HG02678 (cell line): ENCODE results near the gene GNB1.
A peak's percentile ranks its signal among the peaks of the same experiment; 100 is the strongest.
"Not testable (repeated sequence)": the region's sequence is repeated elsewhere in the genome, so short reads cannot be mapped to it uniquely, and the experiment has no call there.

Experiments used
- ATAC-seq: cut with Tn5 transposase; IDR thresholded peaks from one replicate; pipeline ENCODE4 v1.9.1; 2021; ENCODE audit warnings: mild to moderate bottlenecking, moderate library complexity; ENCODE audit not compliant: unreplicated experiment

Gene GNB1

DNA sequence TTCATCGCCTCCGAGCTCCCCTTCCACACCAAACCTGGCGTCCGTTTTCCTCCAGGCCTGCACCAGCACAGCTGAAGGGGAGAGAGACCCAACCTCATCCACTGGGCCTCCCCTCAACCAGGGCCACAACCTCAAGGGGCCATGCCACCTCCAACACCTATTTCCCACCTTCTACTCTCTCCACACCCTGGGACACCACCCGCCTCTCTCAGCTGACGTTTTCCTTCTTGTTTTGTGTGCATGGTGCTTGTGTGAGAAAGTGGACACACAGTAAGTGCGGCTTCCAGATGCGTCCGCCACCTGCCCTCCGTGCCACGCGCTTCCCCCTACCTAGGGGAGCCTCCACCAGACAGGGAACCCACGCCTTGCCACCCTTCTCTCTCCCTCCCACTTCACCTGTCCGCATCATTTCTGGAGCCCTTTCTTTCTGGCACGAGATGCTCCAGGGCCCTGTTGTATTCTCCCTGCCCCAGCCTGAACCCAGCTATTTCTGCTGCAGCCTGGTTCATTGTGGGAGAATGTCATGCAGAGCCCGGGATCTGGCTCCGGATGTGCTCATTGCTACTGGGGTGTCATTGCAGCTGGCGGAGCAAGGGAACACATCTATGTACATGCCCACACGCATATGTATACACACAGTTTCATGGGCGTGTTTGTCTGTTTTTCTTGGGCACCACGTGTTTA lies 1.3 kb upstream of the GNB1 start:
- ATAC-seq: no peak

DNA sequence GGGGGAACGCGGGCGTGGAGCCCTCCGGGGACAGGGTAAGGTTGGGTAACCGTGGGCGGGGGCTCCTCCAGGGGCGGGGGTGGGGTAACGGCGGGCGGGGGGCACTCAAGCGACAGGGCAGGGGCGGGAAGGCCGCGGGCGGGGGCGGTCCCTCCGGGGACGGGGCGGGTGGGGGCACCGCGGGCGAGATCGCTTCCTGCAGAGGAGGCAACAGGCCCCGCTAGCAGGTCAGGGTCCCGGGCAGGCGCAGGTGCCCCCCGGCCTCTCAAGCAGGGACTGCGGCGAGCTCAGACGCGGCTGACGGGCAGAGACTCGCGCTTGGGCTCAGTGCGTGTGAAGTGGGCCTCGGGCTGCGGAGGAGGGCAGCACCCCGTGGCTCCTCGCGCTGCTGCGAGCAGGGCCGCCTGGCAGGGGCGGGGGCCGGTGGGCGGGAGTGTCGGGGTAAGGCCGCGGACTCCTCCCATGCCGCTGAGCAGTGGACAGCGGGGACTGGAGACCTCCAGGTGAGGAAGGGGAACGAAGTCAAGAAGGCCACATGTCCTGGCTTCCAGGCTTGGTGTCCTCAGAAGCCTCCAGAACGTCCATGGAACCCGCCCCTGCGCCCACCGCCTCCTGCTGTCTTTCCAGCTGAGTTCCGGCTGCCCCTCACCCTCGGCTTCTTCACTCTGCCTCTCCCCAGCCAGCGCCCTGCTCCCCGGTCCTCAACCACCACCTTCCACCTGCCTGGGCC lies 627 bp upstream of the GNB1 start:
- ATAC-seq: peak; percentile 18

DNA sequence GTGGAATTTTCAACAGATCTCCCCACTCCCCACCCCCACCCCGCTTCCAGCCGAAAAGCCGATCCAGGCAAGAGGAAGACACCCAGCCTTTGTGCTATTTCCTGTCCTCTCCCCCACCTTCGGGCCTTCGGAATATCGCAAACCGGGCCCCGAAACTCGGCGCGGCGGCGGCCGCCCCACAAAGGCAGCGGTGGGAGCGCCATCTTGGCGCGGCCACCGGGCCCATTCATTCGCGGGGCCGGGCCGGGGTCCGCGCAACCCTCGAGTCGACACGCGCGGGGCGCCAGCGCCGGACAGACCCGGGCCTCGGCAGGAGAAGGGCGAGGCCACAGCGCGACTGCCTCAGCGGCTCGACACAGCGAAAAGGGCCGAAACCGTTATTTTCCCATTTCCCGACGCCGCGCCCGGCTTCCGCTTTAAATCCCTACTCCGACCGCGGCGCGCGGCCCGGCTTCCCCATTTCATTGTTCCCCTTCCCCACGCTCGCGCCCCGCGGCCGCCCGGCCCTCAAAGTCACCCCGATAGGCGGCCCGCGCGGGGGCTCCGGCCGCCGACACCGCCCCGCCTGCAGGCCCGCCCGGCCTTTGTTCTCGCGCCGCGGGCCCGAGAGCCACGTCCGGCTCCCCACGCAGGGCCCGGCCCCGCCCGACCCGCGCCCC lies 911 bp downstream of the GNB1 start:
- peak; percentile 30 for ATAC-seq

DNA sequence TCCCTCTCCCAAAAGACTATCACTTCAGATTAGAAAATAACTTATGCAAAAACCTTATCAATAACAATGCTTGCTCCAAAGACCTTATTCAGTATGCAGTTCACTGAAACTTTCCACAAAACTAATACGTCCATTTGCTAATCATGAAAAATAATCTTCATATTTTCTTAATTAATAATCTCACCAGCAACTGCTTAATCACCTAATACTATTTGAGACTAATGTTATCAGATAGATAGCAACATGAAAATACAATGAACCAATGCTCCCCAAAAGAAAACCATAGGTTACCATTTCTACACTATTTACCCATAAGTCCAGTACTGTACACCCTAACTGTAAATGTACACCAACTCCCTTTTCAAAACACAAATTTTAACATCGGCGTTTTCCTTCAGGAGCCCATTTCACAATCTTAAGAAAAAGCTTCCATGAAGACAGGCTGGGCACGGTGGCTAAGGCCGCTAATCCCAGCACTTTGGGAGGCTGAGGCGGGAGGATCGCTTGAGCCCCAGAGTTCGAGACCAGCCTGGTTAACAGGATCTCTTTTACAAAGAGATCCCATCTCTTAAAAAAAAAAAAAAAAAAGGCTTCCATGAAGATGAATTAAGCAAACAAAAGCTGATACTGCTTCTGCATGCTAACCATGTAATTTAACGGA lies 1.7 kb downstream of the GNB1 start:
- no peak for ATAC-seq

DNA sequence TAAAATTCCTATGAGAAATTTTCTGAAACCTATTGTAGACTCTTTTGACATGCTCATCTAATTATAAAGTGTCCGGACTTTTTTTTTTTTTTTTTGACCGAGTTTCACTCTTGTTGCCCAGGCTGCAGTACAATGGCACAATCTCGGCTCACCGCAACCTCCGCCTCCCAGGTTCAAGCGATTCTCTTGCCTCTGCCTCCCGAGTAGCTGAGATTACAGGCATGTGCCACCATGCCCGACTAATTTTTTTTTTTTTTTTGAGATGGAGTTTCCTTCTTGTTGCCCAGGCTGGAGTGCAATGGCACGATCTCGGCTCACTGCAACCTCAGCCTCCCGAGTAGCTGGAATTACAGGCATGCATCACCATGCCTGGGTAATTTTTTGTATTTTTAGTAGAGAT lies 7.0 kb downstream of the GNB1 start:
- ATAC-seq: not testable (repeated sequence)

DNA sequence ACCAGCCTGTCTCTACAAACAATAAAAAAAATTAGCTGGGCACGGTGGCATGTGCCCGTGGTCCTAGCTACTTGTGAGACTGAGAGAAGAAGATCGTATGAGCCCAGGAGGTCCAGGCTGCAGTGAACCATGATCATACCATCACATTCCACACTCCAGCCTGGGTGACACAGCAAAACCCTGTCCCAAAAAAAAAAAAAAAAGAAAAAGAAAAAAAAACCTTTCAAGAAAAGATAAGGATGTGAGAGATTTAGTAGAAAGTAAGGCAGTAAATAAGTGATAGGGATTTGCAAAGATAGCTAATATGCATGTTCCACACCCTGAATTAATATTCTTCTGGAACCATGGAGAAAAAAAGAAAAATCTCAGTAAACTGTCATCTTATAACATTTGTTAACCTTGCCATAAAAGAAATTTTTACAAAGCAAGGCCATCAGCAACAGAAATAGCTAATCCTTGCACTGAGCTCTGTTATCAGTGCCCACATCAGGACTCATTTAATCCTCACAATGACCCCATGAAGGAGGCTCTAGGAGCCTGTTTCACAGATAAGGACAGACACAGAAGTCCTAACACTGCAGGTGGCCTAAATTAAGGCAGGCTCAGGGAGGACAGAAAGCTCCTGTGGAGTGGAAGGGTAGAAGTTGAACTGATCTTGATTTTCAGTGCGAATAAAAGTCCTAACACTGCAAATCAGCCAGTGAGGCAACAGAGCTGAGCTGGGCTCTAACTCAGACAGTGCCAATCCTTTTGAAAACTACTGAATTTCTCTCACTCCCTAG lies 7.6 kb downstream of the GNB1 start:
- no peak for ATAC-seq

DNA sequence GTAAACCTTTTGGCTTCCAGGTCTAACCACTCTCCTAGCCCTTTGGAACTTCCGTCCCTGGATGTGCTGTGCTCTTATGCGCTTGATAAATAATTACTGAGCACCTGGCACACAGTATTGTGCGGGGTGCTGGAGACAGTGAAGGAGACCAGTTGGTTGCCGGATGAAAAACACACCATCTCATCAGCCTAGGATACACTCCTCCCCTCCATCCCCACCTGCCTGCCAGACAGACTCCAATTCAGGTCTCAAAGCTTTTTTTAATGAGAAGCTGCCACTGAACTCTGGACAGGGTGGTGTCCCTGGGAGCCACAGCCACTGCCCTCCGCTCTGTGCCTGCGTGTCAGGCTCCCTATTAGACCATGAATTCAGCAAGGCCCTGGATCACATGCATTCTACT lies 9.2 kb downstream of the GNB1 start:
- ATAC-seq: no peak

DNA sequence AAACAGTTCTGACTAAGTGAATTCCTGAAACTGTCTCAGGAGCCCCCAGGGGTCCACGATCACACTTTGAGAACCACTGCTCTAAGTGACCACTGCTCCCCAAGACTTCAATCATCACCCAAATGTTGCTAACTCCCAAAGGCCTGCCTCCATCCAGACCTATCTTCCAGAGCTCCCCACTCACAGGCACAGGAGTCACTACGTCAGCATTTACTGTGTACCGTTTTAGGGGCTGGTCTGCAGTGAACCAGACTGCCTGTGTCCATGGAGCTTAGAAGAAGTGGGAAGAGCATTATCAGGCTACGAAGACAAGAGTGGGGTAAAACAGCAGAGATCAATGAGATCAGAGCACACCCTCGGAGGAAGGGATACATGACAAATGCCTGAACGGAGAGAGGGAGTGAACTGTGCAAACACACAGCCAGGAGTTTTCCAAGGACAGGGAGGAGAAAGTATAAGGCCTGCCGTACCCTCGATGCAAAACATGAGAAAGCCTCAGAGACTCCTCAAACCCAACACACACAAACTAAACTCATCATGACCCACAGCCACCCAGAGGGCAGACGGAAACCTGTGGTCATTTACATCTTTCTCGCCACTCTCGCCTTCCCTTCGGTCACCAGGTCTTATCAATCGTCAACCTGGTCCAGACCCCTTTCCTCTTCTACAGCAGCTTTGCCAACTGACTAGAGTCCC lies 10.1 kb downstream of the GNB1 start:
- ATAC-seq: no peak

DNA sequence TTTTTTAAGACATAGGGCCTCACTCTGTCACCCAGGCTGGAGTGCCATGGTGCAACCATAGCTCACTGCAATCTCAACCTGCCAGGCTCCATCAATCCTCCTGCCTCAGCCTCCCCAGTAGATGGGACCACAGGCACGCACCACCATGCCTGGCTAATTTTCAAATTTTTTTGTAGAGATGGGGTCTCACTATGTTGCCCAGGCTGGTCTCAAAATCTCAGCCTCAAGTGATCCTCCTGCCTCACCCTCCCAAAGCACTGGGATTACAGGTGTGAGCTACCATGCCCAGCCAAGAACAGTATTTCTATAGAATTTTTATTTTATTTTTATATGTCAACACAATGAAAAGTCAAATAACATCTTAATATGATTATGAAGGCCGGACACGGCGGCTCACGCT lies 10.9 kb downstream of the GNB1 start:
- ATAC-seq: no peak

DNA sequence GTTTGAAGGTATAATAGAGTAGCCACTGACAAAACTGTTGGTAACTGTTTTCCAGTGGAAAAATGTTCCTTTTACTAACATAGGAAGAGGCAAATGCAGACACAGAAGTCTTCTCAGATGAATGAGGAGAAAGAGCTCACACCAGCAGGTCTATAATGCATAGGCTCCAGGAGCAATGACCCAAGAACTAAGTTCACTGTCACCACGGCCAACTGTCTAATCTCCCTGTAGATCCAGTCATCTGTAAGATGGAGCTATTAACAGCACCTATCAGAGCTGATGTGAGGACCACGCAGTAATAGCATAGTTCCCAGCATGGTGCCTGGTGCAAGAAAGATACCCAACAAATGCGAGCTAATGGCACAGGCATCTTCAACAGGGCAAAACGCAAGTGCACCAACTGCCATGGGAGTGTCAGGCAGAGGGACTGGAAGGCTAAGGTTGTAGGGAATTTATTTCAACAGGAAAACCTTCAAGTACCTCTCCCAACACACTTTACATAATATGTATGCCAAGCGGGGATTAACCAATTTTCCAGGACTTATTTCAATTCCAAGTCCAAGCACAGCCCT lies 12.9 kb downstream of the GNB1 start:
- no peak for ATAC-seq

DNA sequence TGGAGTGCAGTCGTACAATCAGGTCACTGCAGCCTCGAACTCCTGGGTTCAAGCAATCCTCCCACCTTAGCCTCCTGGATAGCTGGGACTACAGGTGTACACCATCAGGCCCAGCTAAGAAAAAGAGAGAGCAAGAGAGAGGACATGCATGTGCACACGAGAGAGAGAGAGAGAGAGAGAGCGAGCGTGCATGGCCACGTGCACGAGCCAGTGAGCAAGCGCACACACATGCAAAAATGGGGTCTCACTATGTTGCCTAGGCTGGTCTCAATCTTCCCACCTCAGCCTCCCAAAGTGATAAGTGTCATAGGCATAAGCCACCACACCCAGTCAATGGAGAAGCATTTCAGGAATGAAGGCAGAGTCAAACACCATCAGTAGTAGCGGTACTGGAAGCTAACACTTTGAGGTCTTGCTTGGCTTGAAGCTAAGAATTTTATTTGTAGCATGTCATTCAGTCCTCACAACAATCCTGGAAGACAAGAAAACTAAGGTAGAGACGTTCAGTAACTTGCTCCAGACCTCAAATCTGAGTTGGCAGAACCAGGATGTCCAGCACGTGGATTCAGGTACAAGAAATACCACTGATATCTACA lies 14.5 kb downstream of the GNB1 start:
- ATAC-seq: no peak

DNA sequence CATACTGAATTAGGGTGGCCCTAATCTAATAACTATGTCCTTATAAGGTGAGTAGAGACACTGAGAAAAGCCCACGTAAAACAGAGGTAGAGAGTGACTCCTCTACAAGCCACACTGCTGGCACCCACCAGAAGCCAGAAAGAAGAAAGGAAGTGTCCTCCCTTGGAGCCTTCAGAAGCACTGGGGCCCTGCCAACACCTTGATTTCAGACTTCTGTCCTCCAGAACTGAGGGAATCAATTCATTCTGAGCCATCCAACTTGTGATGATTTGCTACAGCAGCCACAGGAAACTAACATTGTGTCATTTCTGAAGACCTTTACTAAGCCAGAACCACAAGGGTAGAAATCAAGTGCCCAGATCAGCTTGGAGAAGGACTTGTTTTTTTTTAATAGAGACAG lies 15.0 kb downstream of the GNB1 start:
- ATAC-seq: no peak

DNA sequence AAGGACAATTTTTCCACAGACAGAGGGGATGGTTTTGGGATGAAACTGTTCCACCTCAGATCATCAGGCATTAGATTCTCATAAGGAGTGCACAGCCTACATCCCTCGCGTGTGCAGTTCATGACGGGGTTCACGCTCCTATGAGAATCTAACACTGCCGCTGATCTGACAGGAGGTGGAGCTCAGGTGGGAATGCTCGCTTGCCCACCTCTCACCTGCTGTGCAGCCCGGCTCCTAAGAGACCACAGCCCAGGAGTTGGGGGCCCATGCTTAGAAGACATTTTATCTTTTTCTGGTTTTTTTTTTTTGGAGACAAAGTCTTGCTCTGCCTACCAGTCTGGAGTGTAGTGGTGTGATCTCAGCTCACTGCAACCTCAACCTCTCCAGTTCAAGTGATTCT lies 16.0 kb downstream of the GNB1 start:
- ATAC-seq: no peak

DNA sequence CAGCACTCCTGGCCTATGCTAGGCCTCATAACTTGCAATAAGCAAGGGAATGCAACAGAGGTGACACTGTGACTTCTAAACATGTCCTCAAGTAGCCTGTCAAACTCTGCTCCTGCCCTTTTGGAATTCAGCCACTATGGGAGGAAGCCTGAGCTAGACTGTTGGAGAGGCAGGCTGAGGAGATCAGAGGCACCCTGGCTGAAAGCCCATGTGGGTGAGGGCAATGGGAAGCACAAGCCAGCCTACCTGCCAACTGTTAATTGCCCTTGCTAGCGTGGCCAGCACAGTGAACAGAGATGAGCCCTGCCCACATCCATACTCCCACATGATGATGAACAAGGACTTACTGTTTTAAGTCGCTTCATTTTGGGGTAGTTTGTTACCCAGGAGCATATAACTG lies 17.7 kb downstream of the GNB1 start:
- no peak for ATAC-seq

DNA sequence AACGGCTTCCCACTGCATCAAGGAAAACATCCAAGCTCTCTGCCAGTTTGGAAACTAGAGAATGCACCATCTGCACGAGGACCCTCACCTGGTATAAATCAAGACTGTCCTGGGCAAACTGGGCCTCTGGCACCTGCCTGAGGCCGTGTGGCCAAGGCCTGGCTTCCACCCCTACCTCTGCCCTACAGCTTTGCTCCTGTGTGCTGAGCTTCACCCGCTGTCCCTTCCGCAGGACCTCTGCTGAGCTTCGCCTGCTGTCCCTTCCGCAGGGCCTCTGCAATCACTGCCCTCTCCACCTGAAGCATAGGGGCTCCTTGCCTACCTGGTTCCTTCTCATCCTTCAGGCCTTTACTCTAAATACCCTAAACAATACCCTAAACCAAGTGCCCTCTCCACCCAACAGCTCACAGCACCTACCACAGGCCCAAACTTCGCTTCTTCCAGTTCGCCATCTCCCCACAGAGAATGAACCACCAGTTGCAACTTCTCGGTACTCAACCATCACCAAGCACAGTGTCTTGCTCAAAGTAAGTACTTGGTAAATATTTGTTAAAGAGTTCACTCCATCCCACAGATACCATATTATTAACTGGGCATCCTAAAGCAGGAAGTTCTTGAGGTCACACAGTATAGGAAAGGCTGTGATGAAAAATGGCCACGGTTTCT lies 18.4 kb downstream of the GNB1 start:
- ATAC-seq: no peak

DNA sequence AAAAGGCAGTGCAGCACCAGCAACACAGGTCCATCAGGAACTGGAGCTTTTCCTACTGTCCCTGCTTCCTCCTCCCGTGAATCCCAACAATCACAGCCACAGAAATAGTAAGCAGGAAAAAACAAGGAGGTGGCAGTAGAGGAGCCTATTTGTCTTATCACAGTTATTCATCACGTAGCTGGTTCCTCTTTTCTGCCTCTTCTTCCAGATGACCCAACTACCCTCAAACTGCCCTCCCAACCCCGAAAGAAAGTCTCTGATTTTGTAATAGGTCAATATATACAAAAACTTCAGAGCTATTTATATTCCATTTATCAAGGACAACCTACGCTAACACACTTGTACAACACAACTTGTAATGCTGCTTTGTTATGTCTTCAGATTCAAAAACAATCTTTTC lies 21.4 kb downstream of the GNB1 start:
- ATAC-seq: no peak

DNA sequence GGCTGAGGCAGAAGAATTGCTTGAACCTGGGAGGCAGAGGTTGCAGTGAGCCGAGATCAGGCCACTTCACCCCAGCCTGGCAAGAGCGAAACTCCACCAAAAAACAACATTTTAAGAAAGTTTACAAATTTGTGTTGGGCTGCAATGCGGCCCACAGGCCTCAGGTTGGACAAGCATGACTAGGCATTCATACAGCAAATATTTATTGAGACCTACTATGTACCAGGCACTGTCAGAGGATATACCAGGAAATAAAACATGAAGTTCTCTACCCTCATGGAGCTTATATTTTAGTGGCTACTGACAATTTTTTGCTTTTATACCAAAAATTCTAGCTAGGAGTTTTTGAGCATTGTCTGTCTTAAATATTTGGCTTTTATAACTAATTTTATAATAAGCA lies 23.7 kb downstream of the GNB1 start:
- no peak for ATAC-seq

DNA sequence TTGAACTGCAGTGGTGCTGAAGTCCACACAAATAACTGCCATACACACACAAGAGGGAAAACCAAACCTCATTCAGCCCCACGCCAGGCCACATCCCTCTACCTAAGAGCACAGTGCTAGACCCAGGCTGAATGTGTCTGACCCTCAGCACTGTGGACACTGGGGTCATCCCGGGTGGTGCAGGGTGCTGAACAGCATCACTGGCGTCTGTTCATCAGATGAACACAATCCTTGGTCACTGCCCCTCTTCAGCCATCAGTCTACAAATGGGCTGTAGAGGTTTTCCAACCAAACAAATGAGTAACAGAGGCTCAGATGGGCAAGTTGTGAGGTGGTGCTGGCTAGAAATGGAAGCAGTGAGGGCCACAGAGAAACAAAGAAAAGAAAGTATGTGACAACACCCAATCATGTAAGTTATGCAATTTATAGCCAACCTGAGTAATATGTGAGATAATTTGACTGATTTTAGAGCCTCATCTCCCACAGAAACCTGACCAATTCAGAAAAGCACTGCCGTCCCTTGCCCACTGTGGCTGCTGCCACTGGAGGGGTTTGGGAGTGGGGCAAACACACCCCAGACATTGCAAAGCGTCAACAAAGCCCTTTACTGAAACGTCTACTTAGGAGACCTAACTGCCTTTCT lies 27.9 kb downstream of the GNB1 start:
- no peak for ATAC-seq
